ENCODE measurements around the gene IER5. TPM values are rescaled to one million over a fixed set of nuclear protein-coding genes. Genes with fewer than 3 reads are reported as not detected.
A peak's percentile ranks its signal among the peaks of the same experiment; 100 is the strongest.

IER5 gene
- total RNA-seq, 5 donors from 2014 or later (not counting 1 experiment from before 2014, with no cell fraction given): 26.6 to 85.5 (median 32.2) TPM

- H3K4me1 Mint-ChIP-seq: peaks cover 35 to 42% (median 38%) of the 10 kb centered on the region in 3 donors
- no peaks in the 10 kb centered on the region for H3K36me3 ChIP-seq (ENCODE audit: control insufficient read depth in 2 of 2, extremely low read depth in 1 of 2, insufficient read depth in 1 of 2, low read length in 1 of 2)
- CTCF ChIA-PET: interaction anchor here in 1 of 2 donors (1.6 kb wide), 1 partner anchor 56 kb away, joined by 6 read pairs; no protein-coding TSS in a partner anchor
- POLR2A ChIA-PET: interaction anchor here in 1 of 2 donors (0.6 kb wide), 1 partner anchor 94 kb away, joined by 10 read pairs; no protein-coding TSS in a partner anchor
- WGBS (ENCODE audit: insufficient coverage): 94% methylated on average over 2 of the region's 5 CpGs
- no peak overlapping the region for H3K27ac ChIP-seq (ENCODE audit: low read length)
- H3K27me3 ChIP-seq (replicated peaks in 1 of 2; ENCODE audit: control insufficient read depth in 2 of 2, extremely low read depth in 1 of 2, insufficient read depth in 2 of 2, low read length in 1 of 2): no peaks in the 10 kb centered on the region
- H3K4me3 ChIP-seq (ENCODE audit: control insufficient read depth in 1 of 2, extremely low read depth in 1 of 2, low read length in 1 of 2): no peak overlapping the region
- peaks cover 5 to 19% of the 10 kb centered on the region in 2 experiments for H3K4me1 ChIP-seq (ENCODE audit: control insufficient read depth in 1 of 2, extremely low read depth in 1 of 2, insufficient read depth in 2 of 2, low read length in 2 of 2)
- H3K9me3 Mint-ChIP-seq: no peaks in the 10 kb centered on the region
- no peaks in the 10 kb centered on the region for H3K9me3 ChIP-seq
- peaks cover 8% of the 10 kb centered on the region for H3K36me3 Mint-ChIP-seq
- DNase-seq (no peak), ATAC-seq (replicated peaks in 1 of 4) (no peak)
- H3K4me3 Mint-ChIP-seq: no peak overlapping the region
- no peaks in the 10 kb centered on the region for H3K27me3 Mint-ChIP-seq
- H3K27ac Mint-ChIP-seq: no peak overlapping the region
These were observed 1.6 kb upstream of the IER5 start for GRCh38 chr1:181086926-181087325.

DNA sequence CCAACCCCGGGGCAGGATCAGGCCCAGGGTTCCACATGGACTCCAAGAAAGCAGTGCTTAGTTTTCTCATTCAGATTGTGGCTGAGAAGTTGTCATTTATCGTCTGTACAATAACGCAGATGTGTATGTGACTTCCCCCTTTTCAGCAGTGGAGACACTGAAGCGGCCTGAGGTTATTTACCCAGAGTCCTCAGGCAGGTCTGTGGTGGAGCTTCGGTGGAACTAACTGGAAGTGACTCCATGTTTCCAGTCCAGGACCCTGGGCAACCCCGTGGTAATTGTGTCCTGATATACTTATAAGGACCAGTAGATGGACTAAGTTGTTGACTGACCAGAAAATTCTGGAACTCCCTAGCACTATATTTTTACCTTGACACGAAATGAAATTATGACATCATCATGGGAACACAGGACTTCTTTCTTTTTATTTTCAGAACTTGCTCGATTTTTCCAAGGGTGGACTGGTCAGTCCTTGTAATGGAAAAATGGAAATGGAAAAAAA, 1.0 kb upstream of the IER5 start:
- no peak overlapping the region for H3K27ac Mint-ChIP-seq
- peaks cover 11% of the 10 kb centered on the region for H3K36me3 Mint-ChIP-seq
- DNase-seq (peak in 1 of 35 experiments; percentile 29), ATAC-seq (replicated peaks in 1 of 4) (no peak)
- ChIA-PET CTCF (no interaction called here), POLR2A (interaction anchor here in 1 of 2 donors (0.6 kb wide), 1 partner anchor 94 kb away, joined by 10 read pairs; no protein-coding TSS in a partner anchor)
- Histone ChIP-seq H3K4me3 (ENCODE audit: control insufficient read depth in 1 of 2, extremely low read depth in 1 of 2, low read length in 1 of 2) (no peak overlapping the region), H3K27me3 (replicated peaks in 1 of 2; ENCODE audit: control insufficient read depth in 2 of 2, extremely low read depth in 1 of 2, insufficient read depth in 2 of 2, low read length in 1 of 2) (no peaks in the 10 kb centered on the region), H3K36me3 (ENCODE audit: control insufficient read depth in 2 of 2, extremely low read depth in 1 of 2, insufficient read depth in 1 of 2, low read length in 1 of 2) (no peaks in the 10 kb centered on the region), H3K9me3 (no peaks in the 10 kb centered on the region), H3K4me1 (ENCODE audit: control insufficient read depth in 1 of 2, extremely low read depth in 1 of 2, insufficient read depth in 2 of 2, low read length in 2 of 2) (peaks cover 8 to 19% of the 10 kb centered on the region in 2 experiments), H3K27ac (ENCODE audit: low read length) (no peak overlapping the region)
- H3K4me1 Mint-ChIP-seq: peaks cover 39 to 47% (median 42%) of the 10 kb centered on the region in 3 donors
- no peaks in the 10 kb centered on the region for H3K9me3 Mint-ChIP-seq
- no peaks in the 10 kb centered on the region for H3K27me3 Mint-ChIP-seq
- WGBS (ENCODE audit: insufficient coverage): 87% methylated on average over 4 of the region's 8 CpGs
- peak overlapping the region in 2 of 3 donors; percentile 89 to 99 for H3K4me3 Mint-ChIP-seq

- peak overlapping the region; percentile 97 to 98 for H3K27ac Mint-ChIP-seq
- peaks cover 50 to 56% (median 51%) of the 10 kb centered on the region in 3 donors for H3K4me1 Mint-ChIP-seq
These were observed 646 bp downstream of the IER5 start for GRCh38 chr1:181089017-181089675.

GRCh38 chr1:181089676-181090544, 1.4 kb downstream of the IER5 start:
- Mint-ChIP-seq H3K27ac (peak overlapping the region; percentile 92 to 98), H3K4me1 (peaks cover 44 to 50% (median 47%) of the 10 kb centered on the region in 3 donors), H3K4me3 (peak overlapping the region; percentile 89 to 99 (median 94)), H3K36me3 (peaks cover 19% of the 10 kb centered on the region), H3K9me3 (no peaks in the 10 kb centered on the region), H3K27me3 (no peaks in the 10 kb centered on the region)
- WGBS (ENCODE audit: insufficient coverage): 0% methylated on average over 31 of the region's 48 CpGs
- Histone ChIP-seq H3K4me3 (ENCODE audit: control insufficient read depth in 1 of 2, extremely low read depth in 1 of 2, low read length in 1 of 2) (peak overlapping the region; percentile 66 to 91), H3K9me3 (no peaks in the 10 kb centered on the region), H3K4me1 (ENCODE audit: control insufficient read depth in 1 of 2, extremely low read depth in 1 of 2, insufficient read depth in 2 of 2, low read length in 2 of 2) (peaks cover 8 to 19% of the 10 kb centered on the region in 2 experiments), H3K36me3 (ENCODE audit: control insufficient read depth in 2 of 2, extremely low read depth in 1 of 2, insufficient read depth in 1 of 2, low read length in 1 of 2) (peaks cover 0 to 3% of the 10 kb centered on the region in 2 donors), H3K27ac (ENCODE audit: low read length) (peak overlapping the region; percentile 96), H3K27me3 (replicated peaks in 1 of 2; ENCODE audit: control insufficient read depth in 2 of 2, extremely low read depth in 1 of 2, insufficient read depth in 2 of 2, low read length in 1 of 2) (no peaks in the 10 kb centered on the region)
- CTCF ChIA-PET: interaction anchor here (0.7 to 2.1 kb wide), 15 partner anchors 10 to 1275 kb away, joined by 3 to 33 read pairs (median 4); no protein-coding TSS in a partner anchor
- peak; percentile 45 to 93 (median 74) for DNase-seq
- POLR2A ChIA-PET: interaction anchor here (0.5 to 5.4 kb wide), 20 partner anchors 9 to 612 kb away, joined by 3 to 147 read pairs (median 3); partner anchors contain the start of gene MR1 (in 2 of the 2)
- ATAC-seq (replicated peaks in 1 of 4): peak; percentile 39 to 69 (median 40)

More at GRCh38 chr1:181089017-181089675, 646 bp downstream of the IER5 start:
- Histone ChIP-seq H3K36me3 (ENCODE audit: control insufficient read depth in 2 of 2, extremely low read depth in 1 of 2, insufficient read depth in 1 of 2, low read length in 1 of 2) (peaks cover 0 to 3% of the 10 kb centered on the region in 2 donors), H3K27me3 (replicated peaks in 1 of 2; ENCODE audit: control insufficient read depth in 2 of 2, extremely low read depth in 1 of 2, insufficient read depth in 2 of 2, low read length in 1 of 2) (no peaks in the 10 kb centered on the region), H3K4me1 (ENCODE audit: control insufficient read depth in 1 of 2, extremely low read depth in 1 of 2, insufficient read depth in 2 of 2, low read length in 2 of 2) (peaks cover 8 to 19% of the 10 kb centered on the region in 2 experiments), H3K4me3 (ENCODE audit: control insufficient read depth in 1 of 2, extremely low read depth in 1 of 2, low read length in 1 of 2) (peak overlapping the region; percentile 66 to 91), H3K27ac (ENCODE audit: low read length) (peak overlapping the region; percentile 96), H3K9me3 (no peaks in the 10 kb centered on the region)
- H3K9me3 Mint-ChIP-seq: no peaks in the 10 kb centered on the region
- H3K36me3 Mint-ChIP-seq: peaks cover 15% of the 10 kb centered on the region
- peak in 20 of 35 experiments; percentile 3 to 54 (median 24) for DNase-seq
- peak; percentile 2 to 30 (median 18) for ATAC-seq (replicated peaks in 1 of 4)
- POLR2A ChIA-PET: interaction anchor here (0.6 to 5.4 kb wide), 4 partner anchors 16 to 1959 kb away, joined by 4 to 147 read pairs (median 12); no protein-coding TSS in a partner anchor
- WGBS (ENCODE audit: insufficient coverage): under 1% methylated on average over 97 of the region's 97 CpGs
- no peaks in the 10 kb centered on the region for H3K27me3 Mint-ChIP-seq
- H3K4me3 Mint-ChIP-seq: peak overlapping the region; percentile 89 to 99 (median 96)
- CTCF ChIA-PET: interaction anchor here in 1 of 2 donors (1.0 to 2.1 kb wide), 2 partner anchors 16 to 56 kb away, joined by 5 to 33 read pairs; no protein-coding TSS in a partner anchor

DNA sequence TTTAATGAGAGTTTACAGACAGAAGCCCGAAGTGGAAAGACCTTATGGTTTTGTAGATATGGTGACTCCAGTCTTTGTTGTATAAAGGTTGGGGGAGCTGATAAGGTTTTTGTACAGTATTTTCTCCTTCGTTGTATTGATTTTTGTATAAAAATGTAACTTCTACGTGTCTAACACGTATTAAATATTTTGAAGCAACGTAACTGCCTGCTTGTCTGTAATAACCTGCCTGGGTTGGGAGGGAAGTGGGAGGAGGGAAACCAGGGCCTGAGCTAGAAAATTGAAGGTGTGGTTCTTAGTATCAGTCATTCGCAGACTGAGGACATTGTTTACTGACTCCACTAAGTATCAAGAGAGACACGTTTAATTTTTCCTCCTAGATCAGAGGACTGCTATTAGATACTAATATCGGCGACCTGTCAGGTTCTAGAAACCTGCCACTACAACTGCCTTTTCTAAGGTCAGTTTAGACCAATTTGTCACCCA, 2.2 kb downstream of the IER5 start:
- ATAC-seq (replicated peaks in 1 of 4): no peak
- H3K27ac Mint-ChIP-seq: peak overlapping the region; percentile 92 to 98
- H3K27me3 ChIP-seq (replicated peaks in 1 of 2; ENCODE audit: control insufficient read depth in 2 of 2, extremely low read depth in 1 of 2, insufficient read depth in 2 of 2, low read length in 1 of 2): no peaks in the 10 kb centered on the region
- POLR2A ChIA-PET: interaction anchor here (0.5 to 5.4 kb wide), 21 partner anchors 8 to 1256 kb away, joined by 3 to 147 read pairs (median 3); partner anchors contain the start of gene MR1 (in 2 of the 2)
- H3K27me3 Mint-ChIP-seq: no peaks in the 10 kb centered on the region
- no peaks in the 10 kb centered on the region for H3K9me3 Mint-ChIP-seq
- CTCF ChIA-PET: interaction anchor here (0.7 to 2.1 kb wide), 15 partner anchors 9 to 1276 kb away, joined by 3 to 33 read pairs (median 4); no protein-coding TSS in a partner anchor
- WGBS (ENCODE audit: insufficient coverage): 0% methylated on average over 1 of the region's 9 CpGs
- peak overlapping the region; percentile 96 for H3K27ac ChIP-seq (ENCODE audit: low read length)
- peaks cover 0 to 3% of the 10 kb centered on the region in 2 donors for H3K36me3 ChIP-seq (ENCODE audit: control insufficient read depth in 2 of 2, extremely low read depth in 1 of 2, insufficient read depth in 1 of 2, low read length in 1 of 2)
- peaks cover 21% of the 10 kb centered on the region for H3K36me3 Mint-ChIP-seq
- H3K4me1 Mint-ChIP-seq: peaks cover 44 to 50% (median 49%) of the 10 kb centered on the region in 3 donors
- H3K4me3 ChIP-seq (ENCODE audit: control insufficient read depth in 1 of 2, extremely low read depth in 1 of 2, low read length in 1 of 2): peak overlapping the region; percentile 66 to 91
- peak overlapping the region; percentile 89 to 99 (median 94) for H3K4me3 Mint-ChIP-seq
- no peaks in the 10 kb centered on the region for H3K9me3 ChIP-seq
- peaks cover 8 to 19% of the 10 kb centered on the region in 2 experiments for H3K4me1 ChIP-seq (ENCODE audit: control insufficient read depth in 1 of 2, extremely low read depth in 1 of 2, insufficient read depth in 2 of 2, low read length in 2 of 2)
- DNase-seq: peak in 23 of 35 experiments; percentile 5 to 63 (median 24)
